H1 (cell line): ENCODE results near the gene MRPL55. TPM values are rescaled to one million over a fixed set of nuclear protein-coding genes. Genes with fewer than 3 reads are reported as not detected.

Experiments
- CHD1 ChIP-seq: IDR thresholded peaks from 2 replicates; pipeline ENCODE4 v1.6.1; 2012; ENCODE audit warnings: low read depth, low read length, improper control_type of control experiment
- polyA plus RNA-seq, 7 experiments: library from polyadenylated mRNA; depleted of rRNA in 3 of 7; stranded (reverse) in 5 of 7; unstranded in 2 of 7; fragments of >200 nt in 5 of 7; fragments of 200-250 nt in 2 of 7; gene quantifications; 1 replicate in 5 of 7; 2 replicates in 1 of 7; 4 replicates in 1 of 7; pipeline versions ENCODE4 v1.2.1 to v1.2.3, GENCODE V29; 2011 to 2013; ENCODE audit warnings: missing spikeins in 2 of 7, mixed read lengths in 2 of 7
- total RNA-seq: library from RNA; stranded (reverse); fragmentation: NEBNext Ultra II Directional; extraction: Animal tissue kit (Norgen Biotek cat#: 25700); gene quantifications from 2 replicates; pipeline ENCODE4 v1.2.1, GENCODE V29; 2021
- TF ChIP-seq, protein P1 (sequence below): fragments of 300-600 bp; sonication (generic); IDR thresholded peaks from 2 replicates; pipeline ENCODE4 v1.7.1; 2012; ENCODE audit warnings: low read length, moderate library complexity, mild to moderate bottlenecking, inconsistent platforms; ENCODE audit not compliant: insufficient replicate concordance
- TF ChIP-seq, protein P2 (sequence below): IDR thresholded peaks from 2 replicates; pipeline ENCODE4 v1.6.1; 2012; ENCODE audit warnings: inconsistent platforms

Gene MRPL55
- total and polyA plus RNA-seq, 2 of the 8 experiments (the other 6 are each of a cell fraction or from before 2014, with no cell fraction given) = 59.0 to 244 TPM

DNA sequence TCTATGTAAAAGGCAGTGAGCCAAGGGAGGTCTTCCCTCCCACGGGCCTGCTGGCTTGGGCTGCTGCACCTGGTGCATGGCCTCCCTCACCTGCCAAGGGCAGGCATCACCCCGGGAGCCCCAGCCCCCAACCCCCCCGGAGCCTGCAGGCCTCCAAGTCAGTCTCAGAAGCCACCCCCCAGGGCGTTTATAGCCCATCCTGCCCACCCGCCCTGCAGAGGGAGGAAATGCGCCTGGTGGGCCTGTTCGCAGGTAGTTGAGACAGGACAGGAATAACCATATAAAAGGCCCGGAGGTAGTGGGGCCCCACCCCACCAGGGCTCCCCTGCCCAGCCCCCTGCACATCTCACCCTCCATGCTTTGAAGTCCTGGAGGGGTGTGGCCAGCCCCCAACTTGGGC lies 44.8 kb downstream of the MRPL55 start (continued):
- TF ChIP-seq, protein P1, sequence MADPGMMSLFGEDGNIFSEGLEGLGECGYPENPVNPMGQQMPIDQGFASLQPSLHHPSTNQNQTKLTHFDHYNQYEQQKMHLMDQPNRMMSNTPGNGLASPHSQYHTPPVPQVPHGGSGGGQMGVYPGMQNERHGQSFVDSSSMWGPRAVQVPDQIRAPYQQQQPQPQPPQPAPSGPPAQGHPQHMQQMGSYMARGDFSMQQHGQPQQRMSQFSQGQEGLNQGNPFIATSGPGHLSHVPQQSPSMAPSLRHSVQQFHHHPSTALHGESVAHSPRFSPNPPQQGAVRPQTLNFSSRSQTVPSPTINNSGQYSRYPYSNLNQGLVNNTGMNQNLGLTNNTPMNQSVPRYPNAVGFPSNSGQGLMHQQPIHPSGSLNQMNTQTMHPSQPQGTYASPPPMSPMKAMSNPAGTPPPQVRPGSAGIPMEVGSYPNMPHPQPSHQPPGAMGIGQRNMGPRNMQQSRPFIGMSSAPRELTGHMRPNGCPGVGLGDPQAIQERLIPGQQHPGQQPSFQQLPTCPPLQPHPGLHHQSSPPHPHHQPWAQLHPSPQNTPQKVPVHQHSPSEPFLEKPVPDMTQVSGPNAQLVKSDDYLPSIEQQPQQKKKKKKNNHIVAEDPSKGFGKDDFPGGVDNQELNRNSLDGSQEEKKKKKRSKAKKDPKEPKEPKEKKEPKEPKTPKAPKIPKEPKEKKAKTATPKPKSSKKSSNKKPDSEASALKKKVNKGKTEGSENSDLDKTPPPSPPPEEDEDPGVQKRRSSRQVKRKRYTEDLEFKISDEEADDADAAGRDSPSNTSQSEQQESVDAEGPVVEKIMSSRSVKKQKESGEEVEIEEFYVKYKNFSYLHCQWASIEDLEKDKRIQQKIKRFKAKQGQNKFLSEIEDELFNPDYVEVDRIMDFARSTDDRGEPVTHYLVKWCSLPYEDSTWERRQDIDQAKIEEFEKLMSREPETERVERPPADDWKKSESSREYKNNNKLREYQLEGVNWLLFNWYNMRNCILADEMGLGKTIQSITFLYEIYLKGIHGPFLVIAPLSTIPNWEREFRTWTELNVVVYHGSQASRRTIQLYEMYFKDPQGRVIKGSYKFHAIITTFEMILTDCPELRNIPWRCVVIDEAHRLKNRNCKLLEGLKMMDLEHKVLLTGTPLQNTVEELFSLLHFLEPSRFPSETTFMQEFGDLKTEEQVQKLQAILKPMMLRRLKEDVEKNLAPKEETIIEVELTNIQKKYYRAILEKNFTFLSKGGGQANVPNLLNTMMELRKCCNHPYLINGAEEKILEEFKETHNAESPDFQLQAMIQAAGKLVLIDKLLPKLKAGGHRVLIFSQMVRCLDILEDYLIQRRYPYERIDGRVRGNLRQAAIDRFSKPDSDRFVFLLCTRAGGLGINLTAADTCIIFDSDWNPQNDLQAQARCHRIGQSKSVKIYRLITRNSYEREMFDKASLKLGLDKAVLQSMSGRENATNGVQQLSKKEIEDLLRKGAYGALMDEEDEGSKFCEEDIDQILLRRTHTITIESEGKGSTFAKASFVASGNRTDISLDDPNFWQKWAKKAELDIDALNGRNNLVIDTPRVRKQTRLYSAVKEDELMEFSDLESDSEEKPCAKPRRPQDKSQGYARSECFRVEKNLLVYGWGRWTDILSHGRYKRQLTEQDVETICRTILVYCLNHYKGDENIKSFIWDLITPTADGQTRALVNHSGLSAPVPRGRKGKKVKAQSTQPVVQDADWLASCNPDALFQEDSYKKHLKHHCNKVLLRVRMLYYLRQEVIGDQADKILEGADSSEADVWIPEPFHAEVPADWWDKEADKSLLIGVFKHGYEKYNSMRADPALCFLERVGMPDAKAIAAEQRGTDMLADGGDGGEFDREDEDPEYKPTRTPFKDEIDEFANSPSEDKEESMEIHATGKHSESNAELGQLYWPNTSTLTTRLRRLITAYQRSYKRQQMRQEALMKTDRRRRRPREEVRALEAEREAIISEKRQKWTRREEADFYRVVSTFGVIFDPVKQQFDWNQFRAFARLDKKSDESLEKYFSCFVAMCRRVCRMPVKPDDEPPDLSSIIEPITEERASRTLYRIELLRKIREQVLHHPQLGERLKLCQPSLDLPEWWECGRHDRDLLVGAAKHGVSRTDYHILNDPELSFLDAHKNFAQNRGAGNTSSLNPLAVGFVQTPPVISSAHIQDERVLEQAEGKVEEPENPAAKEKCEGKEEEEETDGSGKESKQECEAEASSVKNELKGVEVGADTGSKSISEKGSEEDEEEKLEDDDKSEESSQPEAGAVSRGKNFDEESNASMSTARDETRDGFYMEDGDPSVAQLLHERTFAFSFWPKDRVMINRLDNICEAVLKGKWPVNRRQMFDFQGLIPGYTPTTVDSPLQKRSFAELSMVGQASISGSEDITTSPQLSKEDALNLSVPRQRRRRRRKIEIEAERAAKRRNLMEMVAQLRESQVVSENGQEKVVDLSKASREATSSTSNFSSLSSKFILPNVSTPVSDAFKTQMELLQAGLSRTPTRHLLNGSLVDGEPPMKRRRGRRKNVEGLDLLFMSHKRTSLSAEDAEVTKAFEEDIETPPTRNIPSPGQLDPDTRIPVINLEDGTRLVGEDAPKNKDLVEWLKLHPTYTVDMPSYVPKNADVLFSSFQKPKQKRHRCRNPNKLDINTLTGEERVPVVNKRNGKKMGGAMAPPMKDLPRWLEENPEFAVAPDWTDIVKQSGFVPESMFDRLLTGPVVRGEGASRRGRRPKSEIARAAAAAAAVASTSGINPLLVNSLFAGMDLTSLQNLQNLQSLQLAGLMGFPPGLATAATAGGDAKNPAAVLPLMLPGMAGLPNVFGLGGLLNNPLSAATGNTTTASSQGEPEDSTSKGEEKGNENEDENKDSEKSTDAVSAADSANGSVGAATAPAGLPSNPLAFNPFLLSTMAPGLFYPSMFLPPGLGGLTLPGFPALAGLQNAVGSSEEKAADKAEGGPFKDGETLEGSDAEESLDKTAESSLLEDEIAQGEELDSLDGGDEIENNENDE = no peak
- TF ChIP-seq, protein P2, sequence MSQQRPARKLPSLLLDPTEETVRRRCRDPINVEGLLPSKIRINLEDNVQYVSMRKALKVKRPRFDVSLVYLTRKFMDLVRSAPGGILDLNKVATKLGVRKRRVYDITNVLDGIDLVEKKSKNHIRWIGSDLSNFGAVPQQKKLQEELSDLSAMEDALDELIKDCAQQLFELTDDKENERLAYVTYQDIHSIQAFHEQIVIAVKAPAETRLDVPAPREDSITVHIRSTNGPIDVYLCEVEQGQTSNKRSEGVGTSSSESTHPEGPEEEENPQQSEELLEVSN = no peak
- no peak for TF ChIP-seq CHD1
- TF ChIP-seq, all 59 proteins: peak for 0
